SK-MEL-5 (cell line): ENCODE data around the gene OR51F1. TPM values are rescaled to one million over a fixed set of nuclear protein-coding genes. Genes with fewer than 3 reads are reported as not detected.

ENCODE experiments used
- small RNA-seq, 2 experiments: library from RNA; depleted of rRNA; stranded (forward); fragments of <200 nt; gene quantifications; one replicate each; pipeline ENCODE3, GENCODE V24; 2014
- total RNA-seq: library from RNA; depleted of rRNA; stranded (reverse); fragments of >200 nt; shearing (Covaris generic); gene quantifications from 2 replicates; pipeline ENCODE4 v1.2.3, GENCODE V29; 2014; rRNA removed

OR51F1 gene
- total RNA-seq, 1 experiment from 2014 or later, result not detected

Small RNA genes within 50 kb of the gene (small RNA-seq; reads per million reads assigned to genes)
- 0 reads per million in 2 experiments for gene RF00091

Other genes with a start within 250 kb of the OR51F1 start
- gene OR52M1, start 224.7 kb downstream of the OR51F1 start, total RNA-seq, result not detected in 2 replicates
- gene OR52I2, start 188.2 kb downstream of the OR51F1 start, total RNA-seq, result not detected in 2 replicates
- gene OR52I1, start 175.9 kb downstream of the OR51F1 start, total RNA-seq, result not detected in 2 replicates
- 8.8 and 12.2 TPM in 2 replicates for gene TRIM68, start 161.7 kb downstream of the OR51F1 start, total RNA-seq
- gene OR51D1, start 132.5 kb downstream of the OR51F1 start, total RNA-seq, result not detected in 2 replicates
- gene OR51E1, start 126.0 kb downstream of the OR51F1 start, total RNA-seq, result not detected in 2 replicates
- gene OR51E2, start 72.1 kb downstream of the OR51F1 start, total RNA-seq, result not detected in 2 replicates
- gene MMP26, start 65.2 kb downstream of the OR51F1 start, total RNA-seq, result not detected in 2 replicates
- gene OR52R1, start 34.4 kb upstream of the OR51F1 start, total RNA-seq, result not detected in 2 replicates
- gene OR51F2, start 51.4 kb upstream of the OR51F1 start, total RNA-seq, result not detected in 2 replicates
- not detected in 2 replicates for gene OR51S1, start 79.3 kb upstream of the OR51F1 start, total RNA-seq
- gene OR51T1, start 112.0 kb upstream of the OR51F1 start, total RNA-seq, result not detected in 2 replicates
- not detected in 2 replicates for gene OR51A7, start 133.8 kb upstream of the OR51F1 start, total RNA-seq
- not detected in 2 replicates for gene OR51G2, start 149.4 kb upstream of the OR51F1 start, total RNA-seq
- gene OR51G1, start 154.4 kb upstream of the OR51F1 start, total RNA-seq, result not detected in 2 replicates
- not detected in 2 replicates for gene OR51A4, start 177.7 kb upstream of the OR51F1 start, total RNA-seq
- gene OR51A2, start 185.8 kb upstream of the OR51F1 start, total RNA-seq, result not detected in 2 replicates
- not detected in 2 replicates for gene OR51L1, start 224.9 kb upstream of the OR51F1 start, total RNA-seq